ENCODE measurements around the gene FBXO31.
A peak's percentile ranks its signal among the peaks of the same experiment; 100 is the strongest.
"Not testable (repeated sequence)": the region's sequence is repeated elsewhere in the genome, so short reads cannot be mapped to it uniquely, and the experiment has no call there.

FBXO31 gene

GRCh38 chr16:87365021-87365713 lies 18.4 kb downstream of the FBXO31 start:
- H3K27me3 ChIP-seq (ENCODE audit: insufficient read depth, insufficient read length), result no peaks in the 10 kb centered on the region
- DNase-seq (ENCODE audit: low read depth, low spot score), result no peak
- no peak overlapping the region for H3K4me3 ChIP-seq (ENCODE audit: insufficient read length, low read depth)
- H3K9ac ChIP-seq (ENCODE audit: insufficient read length, low read depth), result no peak overlapping the region
- peaks cover 46% of the 10 kb centered on the region for H3K36me3 ChIP-seq (ENCODE audit: insufficient read depth, insufficient read length, low read length)
- H3K9me3 ChIP-seq (ENCODE audit: insufficient read depth, low read length), result no peaks in the 10 kb centered on the region
- TF ChIP-seq ZNF274 (IDR thresholded peaks at IDR 0.05; ENCODE audit: low read depth, low read length), result no peak
- TF ChIP-seq YY1 (IDR thresholded peaks at IDR 0.05; ENCODE audit: insufficient read depth, insufficient read length), result no peak
- TF ChIP-seq SUZ12 (IDR thresholded peaks at IDR 0.05; ENCODE audit: extremely low read depth, insufficient read depth, insufficient read length), result no peak
- peaks cover 10% of the 10 kb centered on the region for H3K4me1 ChIP-seq (ENCODE audit: insufficient read depth, insufficient read length)

- Histone ChIP-seq H3K4me1 (ENCODE audit: insufficient read depth, insufficient read length) (peaks cover 6% of the 10 kb centered on the region), H3K9me3 (ENCODE audit: insufficient read depth, low read length) (no peaks in the 10 kb centered on the region), H3K36me3 (ENCODE audit: insufficient read depth, insufficient read length, low read length) (peaks cover 59% of the 10 kb centered on the region), H3K9ac (ENCODE audit: insufficient read length, low read depth) (peak overlapping the region; percentile 44), H3K4me3 (ENCODE audit: insufficient read length, low read depth) (no peak overlapping the region), H3K27me3 (ENCODE audit: insufficient read depth, insufficient read length) (no peaks in the 10 kb centered on the region)
- DNase-seq (ENCODE audit: low read depth, low spot score), result no peak
- TF ChIP-seq ZNF274 (IDR thresholded peaks at IDR 0.05; ENCODE audit: low read depth, low read length) (no peak), YY1 (IDR thresholded peaks at IDR 0.05; ENCODE audit: insufficient read depth, insufficient read length) (no peak), SUZ12 (IDR thresholded peaks at IDR 0.05; ENCODE audit: extremely low read depth, insufficient read depth, insufficient read length) (no peak)
These were observed 19.7 kb downstream of the FBXO31 start for GRCh38 chr16:87363771-87364455.

GRCh38 chr16:87362828-87363559 lies 20.6 kb downstream of the FBXO31 start:
- H3K27me3 ChIP-seq (ENCODE audit: insufficient read depth, insufficient read length); H3K9ac ChIP-seq (ENCODE audit: insufficient read length, low read depth): not testable (repeated sequence)
- peaks cover 68% of the 10 kb centered on the region for H3K36me3 ChIP-seq (ENCODE audit: insufficient read depth, insufficient read length, low read length)

GRCh38 chr16:87361916-87362619 lies 21.5 kb downstream of the FBXO31 start:
- Histone ChIP-seq H3K9ac (ENCODE audit: insufficient read length, low read depth) (no peak overlapping the region), H3K36me3 (ENCODE audit: insufficient read depth, insufficient read length, low read length) (peaks cover 67% of the 10 kb centered on the region), H3K9me3 (ENCODE audit: insufficient read depth, low read length) (no peaks in the 10 kb centered on the region), H3K27me3 (ENCODE audit: insufficient read depth, insufficient read length) (no peaks in the 10 kb centered on the region), H3K4me1 (ENCODE audit: insufficient read depth, insufficient read length) (peaks cover 3% of the 10 kb centered on the region), H3K4me3 (ENCODE audit: insufficient read length, low read depth) (no peak overlapping the region)
- DNase-seq (ENCODE audit: low read depth, low spot score), result no peak
- no peak for TF ChIP-seq YY1 (IDR thresholded peaks at IDR 0.05; ENCODE audit: insufficient read depth, insufficient read length)
- no peak for TF ChIP-seq ZNF274 (IDR thresholded peaks at IDR 0.05; ENCODE audit: low read depth, low read length)
- no peak for TF ChIP-seq SUZ12 (IDR thresholded peaks at IDR 0.05; ENCODE audit: extremely low read depth, insufficient read depth, insufficient read length)

More at GRCh38 chr16:87362828-87363559, 20.6 kb downstream of the FBXO31 start:
- DNase-seq (ENCODE audit: low read depth, low spot score); H3K4me1 ChIP-seq (ENCODE audit: insufficient read depth, insufficient read length); H3K9me3 ChIP-seq (ENCODE audit: insufficient read depth, low read length); H3K4me3 ChIP-seq (ENCODE audit: insufficient read length, low read depth): not testable (repeated sequence)

GRCh38 chr16:87360862-87361610 lies 22.5 kb downstream of the FBXO31 start:
- H3K4me3 ChIP-seq (ENCODE audit: insufficient read length, low read depth), result no peak overlapping the region
- H3K9ac ChIP-seq (ENCODE audit: insufficient read length, low read depth), result no peak overlapping the region
- DNase-seq (ENCODE audit: low read depth, low spot score), result no peak
- H3K9me3 ChIP-seq (ENCODE audit: insufficient read depth, low read length), result no peaks in the 10 kb centered on the region
- TF ChIP-seq ZNF274 (IDR thresholded peaks at IDR 0.05; ENCODE audit: low read depth, low read length), result no peak
- H3K36me3 ChIP-seq (ENCODE audit: insufficient read depth, insufficient read length, low read length), result peaks cover 62% of the 10 kb centered on the region
- H3K27me3 ChIP-seq (ENCODE audit: insufficient read depth, insufficient read length), result no peaks in the 10 kb centered on the region
- peaks cover 11% of the 10 kb centered on the region for H3K4me1 ChIP-seq (ENCODE audit: insufficient read depth, insufficient read length)

- H3K36me3 ChIP-seq (ENCODE audit: insufficient read depth, insufficient read length, low read length), result peaks cover 56% of the 10 kb centered on the region
These were observed 24.5 kb downstream of the FBXO31 start for GRCh38 chr16:87359121-87359520.

More at GRCh38 chr16:87359121-87359520, 24.5 kb downstream of the FBXO31 start:
- no peaks in the 10 kb centered on the region for H3K9me3 ChIP-seq (ENCODE audit: insufficient read depth, low read length)
- no peak overlapping the region for H3K4me3 ChIP-seq (ENCODE audit: insufficient read length, low read depth)
- H3K27me3 ChIP-seq (ENCODE audit: insufficient read depth, insufficient read length), result no peaks in the 10 kb centered on the region
- peaks cover 12% of the 10 kb centered on the region for H3K4me1 ChIP-seq (ENCODE audit: insufficient read depth, insufficient read length)
- H3K9ac ChIP-seq (ENCODE audit: insufficient read length, low read depth), result no peak overlapping the region
- DNase-seq (ENCODE audit: low read depth, low spot score), result no peak
- TF ChIP-seq SUZ12 (IDR thresholded peaks at IDR 0.05; ENCODE audit: extremely low read depth, insufficient read depth, insufficient read length), result no peak
- no peak for TF ChIP-seq YY1 (IDR thresholded peaks at IDR 0.05; ENCODE audit: insufficient read depth, insufficient read length)
- no peak for TF ChIP-seq ZNF274 (IDR thresholded peaks at IDR 0.05; ENCODE audit: low read depth, low read length)
